ENCODE results near the gene FBXO10.
A peak's percentile ranks its signal among the peaks of the same experiment; 100 is the strongest.
"Not testable (repeated sequence)": the region's sequence is repeated elsewhere in the genome, so short reads cannot be mapped to it uniquely, and the experiment has no call there.

The FBXO10 gene

DNA sequence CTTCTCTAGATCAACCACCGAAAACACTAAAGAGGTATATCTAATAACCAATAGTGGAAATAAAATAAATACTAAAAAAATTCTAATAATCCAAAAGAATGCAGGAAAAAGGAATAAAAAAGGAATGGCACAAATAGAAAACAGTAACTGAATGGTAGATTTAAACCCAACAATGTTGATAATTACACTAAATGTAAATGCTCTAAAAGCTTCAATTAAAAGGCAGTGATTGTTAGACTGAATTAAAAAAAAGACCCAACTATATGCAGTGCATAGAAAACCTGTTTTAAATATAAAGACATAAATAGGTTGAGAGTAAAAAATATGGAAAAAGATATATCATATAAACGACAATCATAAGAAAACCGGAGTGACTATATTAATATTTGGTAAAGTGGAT, 101.7 kb downstream of the FBXO10 start:
- Histone ChIP-seq H3K27me3 (replicated peaks in 2 of 5; ENCODE audit: control insufficient read depth in 4 of 5, insufficient read depth in 5 of 5, low read length in 4 of 5) (no peaks in the 10 kb centered on the region), H3K4me3 (ENCODE audit: control insufficient read depth in 1 of 7, extremely low read depth in 1 of 7, insufficient read depth in 4 of 7, low read depth in 2 of 7, low read length in 6 of 7) (no peak overlapping the region), H3K9me3 (ENCODE audit: control extremely low read depth in 1 of 5, control insufficient read depth in 4 of 5, insufficient read depth in 2 of 5, low read depth in 1 of 5, low read length in 4 of 5) (peaks cover 0 to 8% (median 3%) of the 10 kb centered on the region in 5 experiments), H3K36me3 (ENCODE audit: control insufficient read depth in 4 of 4, insufficient read depth in 4 of 4, low read length in 3 of 4) (no peaks in the 10 kb centered on the region), H3K4me1 (ENCODE audit: control extremely low read depth in 1 of 4, control insufficient read depth in 4 of 4, insufficient read depth in 4 of 4, low read length in 3 of 4) (peaks cover 0 to 8% (median 2%) of the 10 kb centered on the region in 4 experiments), H3K27ac (ENCODE audit: insufficient read depth in 1 of 2, low read depth in 1 of 2, low read length in 2 of 2, poor library complexity in 1 of 2, severe bottlenecking in 2 of 2) (no peak overlapping the region)
- CTCF ChIA-PET: no interaction called here
- POLR2A ChIA-PET: no interaction called here
- no peak for DNase-seq
- WGBS (ENCODE audit: insufficient coverage): no CpG with 5 or more reads among the region's 3 CpGs

DNA sequence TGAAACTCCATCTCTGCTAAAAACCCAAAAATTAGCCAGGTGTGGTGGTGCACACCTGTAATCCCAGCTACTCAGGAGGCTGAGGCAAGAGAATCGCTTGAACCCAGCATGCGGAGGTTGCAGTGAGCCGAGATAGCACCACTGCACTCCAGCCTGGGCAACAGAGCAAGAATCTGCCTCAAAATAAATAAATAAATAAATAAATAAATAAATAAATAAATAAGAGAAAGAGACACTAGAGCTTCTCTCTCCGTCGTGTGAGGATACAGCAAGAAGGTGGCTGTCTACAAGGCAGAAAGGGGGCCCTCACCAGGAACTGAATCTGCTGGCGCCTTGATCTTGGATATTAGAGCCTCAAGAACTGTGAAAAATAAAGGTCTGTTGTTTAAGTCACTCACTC, 102.2 kb downstream of the FBXO10 start:
- H3K4me3 ChIP-seq (ENCODE audit: control insufficient read depth in 1 of 7, extremely low read depth in 1 of 7, insufficient read depth in 4 of 7, low read depth in 2 of 7, low read length in 6 of 7); H3K36me3 ChIP-seq (ENCODE audit: control insufficient read depth in 4 of 4, insufficient read depth in 4 of 4, low read length in 3 of 4); POLR2A ChIA-PET; DNase-seq; H3K9me3 ChIP-seq (ENCODE audit: control extremely low read depth in 1 of 5, control insufficient read depth in 4 of 5, insufficient read depth in 2 of 5, low read depth in 1 of 5, low read length in 4 of 5); H3K27me3 ChIP-seq (replicated peaks in 2 of 5; ENCODE audit: control insufficient read depth in 4 of 5, insufficient read depth in 5 of 5, low read length in 4 of 5); H3K4me1 ChIP-seq (ENCODE audit: control extremely low read depth in 1 of 4, control insufficient read depth in 4 of 4, insufficient read depth in 4 of 4, low read length in 3 of 4); H3K27ac ChIP-seq (ENCODE audit: insufficient read depth in 1 of 2, low read depth in 1 of 2, low read length in 2 of 2, poor library complexity in 1 of 2, severe bottlenecking in 2 of 2); CTCF ChIA-PET: not testable (repeated sequence)
- 50% methylated on average over 2 of the region's 6 CpGs for WGBS (ENCODE audit: insufficient coverage)

DNA sequence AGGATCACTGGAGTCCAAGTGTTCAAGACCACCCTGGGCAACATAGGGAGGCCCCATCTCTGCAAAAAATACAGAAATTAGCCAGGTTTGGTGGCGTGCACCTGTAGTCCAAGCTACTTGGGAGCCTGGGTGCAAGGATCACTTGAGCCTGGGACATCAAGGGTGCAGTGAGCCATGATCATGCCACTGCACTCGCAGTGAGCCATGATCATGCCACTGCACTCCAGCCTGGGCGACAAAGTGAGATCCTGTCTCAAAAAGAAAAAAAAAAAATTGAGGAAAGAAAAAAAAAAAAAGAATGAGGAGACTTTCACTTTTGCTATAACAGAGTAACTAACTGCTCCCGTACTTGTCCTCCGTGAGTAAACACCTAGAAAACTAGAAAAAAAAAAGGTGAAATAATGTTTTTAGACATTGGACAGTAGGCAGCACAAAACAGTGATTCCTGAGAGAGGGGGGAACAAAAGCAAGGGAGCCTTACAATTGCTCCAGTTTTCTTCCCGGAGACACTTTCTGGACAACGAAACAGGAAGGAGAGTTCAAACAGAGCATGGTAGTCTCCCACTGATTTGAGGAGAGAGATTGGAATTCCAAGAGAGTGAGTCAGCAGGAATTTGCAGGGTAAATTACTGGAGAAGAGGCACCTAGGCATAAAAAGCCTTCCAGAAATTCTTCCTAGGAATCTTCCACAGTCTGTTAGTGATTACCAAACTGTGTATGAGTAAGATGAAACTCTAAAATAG, 104.1 kb downstream of the FBXO10 start:
- Histone ChIP-seq H3K4me1 (ENCODE audit: control extremely low read depth in 1 of 4, control insufficient read depth in 4 of 4, insufficient read depth in 4 of 4, low read length in 3 of 4) (peaks cover 0 to 9% (median 2%) of the 10 kb centered on the region in 4 experiments), H3K36me3 (ENCODE audit: control insufficient read depth in 4 of 4, insufficient read depth in 4 of 4, low read length in 3 of 4) (no peaks in the 10 kb centered on the region), H3K4me3 (ENCODE audit: control insufficient read depth in 1 of 7, extremely low read depth in 1 of 7, insufficient read depth in 4 of 7, low read depth in 2 of 7, low read length in 6 of 7) (peak overlapping the region in 6 of 7 experiments; percentile 41 to 82 (median 62)), H3K27me3 (replicated peaks in 2 of 5; ENCODE audit: control insufficient read depth in 4 of 5, insufficient read depth in 5 of 5, low read length in 4 of 5) (no peaks in the 10 kb centered on the region), H3K9me3 (ENCODE audit: control extremely low read depth in 1 of 5, control insufficient read depth in 4 of 5, insufficient read depth in 2 of 5, low read depth in 1 of 5, low read length in 4 of 5) (peaks cover 0 to 8% (median 3%) of the 10 kb centered on the region in 5 experiments), H3K27ac (ENCODE audit: insufficient read depth in 1 of 2, low read depth in 1 of 2, low read length in 2 of 2, poor library complexity in 1 of 2, severe bottlenecking in 2 of 2) (peak overlapping the region in 1 of 2 experiments; percentile 32)
- ChIA-PET POLR2A (no interaction called here), CTCF (no interaction called here)
- DNase-seq: peak in 2 of 3 donors; percentile 15 to 22
- WGBS (ENCODE audit: insufficient coverage): 25% methylated on average over 6 of the region's 7 CpGs

DNA sequence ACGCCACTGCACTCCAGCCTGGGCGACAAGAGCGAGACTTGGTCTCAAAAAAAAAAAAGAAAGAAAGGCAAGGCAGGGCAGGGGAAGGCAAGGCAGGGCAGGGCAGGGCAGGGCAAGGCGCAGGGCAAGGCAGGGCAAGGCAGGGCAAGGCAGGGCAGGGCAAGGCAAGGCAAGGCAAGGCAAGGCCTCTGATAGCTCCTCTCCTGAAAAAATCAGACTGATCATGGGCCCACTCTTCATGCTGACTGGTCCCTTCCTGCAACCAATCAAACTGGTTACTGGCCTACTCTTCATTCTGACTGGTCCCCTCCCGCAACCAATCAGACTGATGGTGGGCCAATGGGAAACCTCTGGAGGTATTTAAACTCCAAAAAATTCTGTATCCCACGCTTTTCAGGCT, 107.6 kb downstream of the FBXO10 start:
- Histone ChIP-seq H3K27me3 (replicated peaks in 2 of 5; ENCODE audit: control insufficient read depth in 4 of 5, insufficient read depth in 5 of 5, low read length in 4 of 5) (no peaks in the 10 kb centered on the region), H3K9me3 (ENCODE audit: control extremely low read depth in 1 of 5, control insufficient read depth in 4 of 5, insufficient read depth in 2 of 5, low read depth in 1 of 5, low read length in 4 of 5) (no peaks in the 10 kb centered on the region), H3K36me3 (ENCODE audit: control insufficient read depth in 4 of 4, insufficient read depth in 4 of 4, low read length in 3 of 4) (no peaks in the 10 kb centered on the region), H3K27ac (ENCODE audit: insufficient read depth in 1 of 2, low read depth in 1 of 2, low read length in 2 of 2, poor library complexity in 1 of 2, severe bottlenecking in 2 of 2) (no peak overlapping the region), H3K4me1 (ENCODE audit: control extremely low read depth in 1 of 4, control insufficient read depth in 4 of 4, insufficient read depth in 4 of 4, low read length in 3 of 4) (peaks cover 5 to 24% (median 18%) of the 10 kb centered on the region in 4 experiments), H3K4me3 (ENCODE audit: control insufficient read depth in 1 of 7, extremely low read depth in 1 of 7, insufficient read depth in 4 of 7, low read depth in 2 of 7, low read length in 6 of 7) (no peak overlapping the region)
- 100% methylated on average over 5 of the region's 6 CpGs for WGBS (ENCODE audit: insufficient coverage)
- ChIA-PET CTCF (no interaction called here), POLR2A (no interaction called here)
- no peak for DNase-seq

DNA sequence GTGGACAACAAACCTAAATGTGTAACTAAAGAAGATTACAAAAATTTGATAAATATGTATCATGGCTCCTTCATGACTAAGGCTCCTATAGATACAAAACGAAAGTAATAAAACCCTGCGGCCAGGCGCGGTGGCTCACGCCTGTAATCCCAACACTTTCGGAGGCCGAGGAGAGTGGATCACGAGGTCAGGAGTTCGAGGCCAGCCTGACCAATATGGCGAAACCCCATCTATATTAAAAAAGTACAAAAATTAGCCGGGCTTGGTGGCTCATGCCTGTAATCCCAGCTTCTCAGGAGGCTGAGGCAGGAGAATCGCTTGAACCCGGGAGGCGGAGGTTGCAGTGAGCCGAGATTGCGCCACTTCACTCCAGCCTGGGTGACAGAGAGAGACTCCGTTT, 108.7 kb downstream of the FBXO10 start:
- CTCF ChIA-PET; DNase-seq; H3K27me3 ChIP-seq (replicated peaks in 2 of 5; ENCODE audit: control insufficient read depth in 4 of 5, insufficient read depth in 5 of 5, low read length in 4 of 5); POLR2A ChIA-PET; H3K4me3 ChIP-seq (ENCODE audit: control insufficient read depth in 1 of 7, extremely low read depth in 1 of 7, insufficient read depth in 4 of 7, low read depth in 2 of 7, low read length in 6 of 7); H3K36me3 ChIP-seq (ENCODE audit: control insufficient read depth in 4 of 4, insufficient read depth in 4 of 4, low read length in 3 of 4); H3K9me3 ChIP-seq (ENCODE audit: control extremely low read depth in 1 of 5, control insufficient read depth in 4 of 5, insufficient read depth in 2 of 5, low read depth in 1 of 5, low read length in 4 of 5): not testable (repeated sequence)
- 97% methylated on average over 13 of the region's 17 CpGs for WGBS (ENCODE audit: insufficient coverage)
- H3K4me1 ChIP-seq (ENCODE audit: control extremely low read depth in 1 of 4, control insufficient read depth in 4 of 4, insufficient read depth in 4 of 4, low read length in 3 of 4): peaks cover 9 to 34% (median 24%) of the 10 kb centered on the region in 4 experiments
- H3K27ac ChIP-seq (ENCODE audit: insufficient read depth in 1 of 2, low read depth in 1 of 2, low read length in 2 of 2, poor library complexity in 1 of 2, severe bottlenecking in 2 of 2): peak overlapping the region in 1 of 2 experiments; percentile 34

DNA sequence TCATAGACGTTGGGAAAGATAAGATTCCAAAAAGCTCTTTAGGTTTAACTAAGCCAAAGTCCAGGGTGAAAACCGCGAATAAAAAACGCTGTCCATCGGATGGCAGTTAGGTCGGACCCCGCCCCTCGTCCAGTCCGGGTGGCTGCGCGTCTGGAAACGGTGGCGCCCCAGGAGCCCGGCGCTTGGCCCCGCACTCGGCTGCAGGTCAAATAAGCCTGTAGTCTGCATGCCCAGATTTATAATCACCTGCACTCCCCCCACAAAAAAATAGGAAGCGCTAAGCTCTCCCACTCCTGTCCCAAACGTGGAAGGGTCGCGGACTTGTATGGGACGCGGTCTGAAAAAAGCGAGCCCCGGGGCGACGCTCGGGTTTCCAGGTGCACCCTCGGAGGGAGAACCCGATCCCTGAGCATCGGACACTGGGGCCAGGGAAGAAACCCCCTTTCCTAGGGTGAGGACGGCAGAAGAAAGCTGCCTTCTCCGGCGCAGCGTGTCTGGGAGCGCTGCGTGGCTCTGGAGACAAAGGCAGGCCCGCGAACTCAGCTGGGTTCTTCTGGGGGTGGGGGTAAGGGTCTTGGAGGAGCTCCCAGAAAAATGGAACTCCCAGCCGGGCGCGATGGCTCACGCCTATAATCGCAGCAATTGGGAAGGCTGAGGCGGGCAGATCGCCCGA, 110.0 kb downstream of the FBXO10 start:
- Histone ChIP-seq H3K4me1 (ENCODE audit: control extremely low read depth in 1 of 4, control insufficient read depth in 4 of 4, insufficient read depth in 4 of 4, low read length in 3 of 4) (peaks cover 9 to 34% (median 20%) of the 10 kb centered on the region in 4 experiments), H3K9me3 (ENCODE audit: control extremely low read depth in 1 of 5, control insufficient read depth in 4 of 5, insufficient read depth in 2 of 5, low read depth in 1 of 5, low read length in 4 of 5) (no peaks in the 10 kb centered on the region), H3K27ac (ENCODE audit: insufficient read depth in 1 of 2, low read depth in 1 of 2, low read length in 2 of 2, poor library complexity in 1 of 2, severe bottlenecking in 2 of 2) (peak overlapping the region; percentile 47 to 96), H3K36me3 (ENCODE audit: control insufficient read depth in 4 of 4, insufficient read depth in 4 of 4, low read length in 3 of 4) (no peaks in the 10 kb centered on the region), H3K27me3 (replicated peaks in 2 of 5; ENCODE audit: control insufficient read depth in 4 of 5, insufficient read depth in 5 of 5, low read length in 4 of 5) (no peaks in the 10 kb centered on the region), H3K4me3 (ENCODE audit: control insufficient read depth in 1 of 7, extremely low read depth in 1 of 7, insufficient read depth in 4 of 7, low read depth in 2 of 7, low read length in 6 of 7) (peak overlapping the region; percentile 71 to 97 (median 90))
- DNase-seq: peak in 2 of 3 donors; percentile 69
- CTCF ChIA-PET: interaction anchor here (1.5 kb wide), 2 partner anchors 20 to 22 kb away, joined by 4 to 6 read pairs; partner anchors contain the start of gene POLR1E
- WGBS (ENCODE audit: insufficient coverage): under 1% methylated on average over 38 of the region's 47 CpGs
- POLR2A ChIA-PET: interaction anchor here (0.8 kb wide), 1 partner anchor 13 kb away, joined by 3 read pairs; no protein-coding TSS in a partner anchor

All from common myeloid progenitor, CD34-positive (primary cell).